HG02678 (cell line): ENCODE results near the gene DCST2.

Experiments used
- ATAC-seq: cut with Tn5 transposase; IDR thresholded peaks from one replicate; pipeline ENCODE4 v1.9.1; 2021; ENCODE audit warnings: mild to moderate bottlenecking, moderate library complexity; ENCODE audit not compliant: unreplicated experiment

The DCST2 gene

DNA sequence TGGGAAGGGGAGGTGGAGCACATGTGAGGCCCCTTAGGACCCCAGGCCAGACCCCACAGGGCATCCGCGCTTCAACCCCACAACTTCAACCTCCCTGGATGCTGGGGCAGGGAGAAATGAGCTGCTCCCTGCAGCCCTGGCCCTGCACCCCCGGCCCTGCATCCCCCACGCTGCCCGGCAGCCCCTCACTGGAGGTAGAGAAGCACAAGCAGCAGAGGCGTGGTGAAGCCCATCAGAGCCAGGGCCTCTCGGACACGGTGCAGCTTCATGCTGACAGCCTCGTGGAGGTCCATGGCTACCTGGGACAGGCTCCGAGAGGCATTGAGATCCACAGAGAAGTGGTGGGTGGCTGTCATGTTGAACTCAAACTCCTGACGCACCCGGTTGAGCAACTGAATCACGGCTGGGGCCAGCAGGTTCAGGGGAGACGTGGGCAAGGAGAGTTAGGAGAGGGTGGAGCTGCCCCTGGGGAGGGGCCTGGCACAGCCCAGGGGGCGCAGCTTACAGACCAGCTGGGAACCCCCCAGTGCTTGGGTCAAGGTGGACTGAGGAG, 3.3 kb downstream of the DCST2 start:
- no peak for ATAC-seq

DNA sequence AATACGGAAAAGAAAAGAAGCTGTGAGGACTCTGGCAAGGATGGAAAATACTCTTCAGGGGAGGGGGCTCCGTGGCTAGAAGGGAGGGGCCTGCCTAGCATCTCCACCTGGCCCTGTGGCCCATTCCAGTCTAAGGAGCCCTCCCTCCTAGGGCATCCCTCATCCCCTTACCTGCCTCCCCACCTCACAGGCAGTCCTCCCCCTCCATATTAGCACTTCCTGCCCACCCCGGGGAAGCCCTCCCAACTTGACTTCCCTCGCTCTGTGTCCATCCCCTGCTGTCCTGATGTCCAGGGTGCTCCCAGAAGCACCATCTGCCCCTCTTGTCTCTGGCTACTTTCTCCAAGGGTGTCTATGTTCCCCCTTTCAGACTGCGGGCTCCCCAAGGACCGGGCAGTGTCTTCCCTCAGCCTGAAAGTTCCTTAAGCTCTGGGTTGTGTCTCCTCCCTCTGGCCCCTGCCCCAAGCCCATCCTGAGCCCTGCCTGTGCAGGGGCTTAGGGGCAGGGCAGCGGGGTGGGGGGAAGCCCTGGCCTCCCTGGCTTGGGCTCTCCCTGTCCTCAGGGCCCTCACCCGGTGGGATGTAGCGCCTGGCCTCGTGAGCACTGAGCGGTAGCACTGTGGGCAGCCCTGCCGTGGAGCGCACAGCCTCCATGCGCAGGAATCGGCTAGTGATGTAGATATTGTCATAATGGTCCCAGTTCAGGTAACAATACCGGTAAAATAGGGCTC, 3.9 kb downstream of the DCST2 start:
- ATAC-seq: no peak

DNA sequence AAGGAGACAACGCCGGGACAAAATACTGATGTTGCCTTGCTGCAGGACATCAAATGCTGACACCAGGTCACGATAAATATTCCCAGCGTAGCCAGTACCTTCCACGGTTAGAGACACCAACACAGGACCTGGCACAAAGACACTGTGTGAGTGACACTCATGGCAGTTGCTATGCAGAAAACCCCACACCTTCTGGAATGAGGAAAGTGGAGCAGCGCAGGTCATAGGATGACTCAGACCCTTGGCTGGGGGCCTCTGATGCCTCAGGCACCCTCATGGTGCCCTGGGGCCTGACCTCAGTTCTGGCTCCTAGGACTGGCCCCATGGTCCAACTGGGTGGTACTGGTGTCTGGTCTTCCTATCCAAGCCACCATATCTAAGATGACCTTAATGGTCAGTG, 7.0 kb downstream of the DCST2 start:
- no peak for ATAC-seq

DNA sequence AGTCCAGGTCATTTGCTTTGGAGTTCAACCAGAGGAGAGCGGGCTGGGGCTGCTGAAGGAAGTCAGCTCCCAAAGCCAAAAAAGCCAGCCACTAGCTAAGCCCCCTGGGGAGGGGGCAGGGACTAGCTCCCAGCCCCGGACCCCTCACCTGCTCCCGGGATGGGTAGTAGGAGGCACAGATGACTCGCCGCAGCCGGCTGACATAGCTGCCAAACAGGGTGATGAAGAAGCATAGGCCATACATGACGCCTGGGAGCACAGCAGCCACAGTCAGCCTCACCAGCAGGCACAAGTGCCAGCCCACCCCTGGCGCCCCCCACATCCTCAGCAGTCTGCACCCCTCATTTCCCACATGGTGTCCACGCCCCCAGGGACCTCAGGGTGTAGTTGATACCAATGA, 7.4 kb downstream of the DCST2 start:
- no peak for ATAC-seq

DNA sequence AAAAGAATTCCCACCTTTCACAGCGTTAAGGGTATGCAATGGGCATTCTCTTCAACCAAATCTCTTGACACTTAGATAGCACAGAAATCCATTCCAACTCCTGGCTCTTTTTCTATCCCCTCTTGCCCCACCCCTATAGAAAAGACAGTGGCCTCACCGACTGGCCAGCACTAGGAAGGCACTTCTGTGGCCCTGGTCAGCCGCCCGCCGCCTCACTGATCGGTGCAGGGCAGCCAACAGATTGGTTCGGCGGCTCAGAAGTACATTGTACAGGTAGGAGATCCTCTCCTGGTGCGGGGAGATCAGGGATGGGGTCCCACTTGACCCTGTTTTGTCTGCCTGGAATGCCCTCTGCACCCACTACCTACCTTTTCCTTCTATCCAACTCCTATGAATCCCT, 9.3 kb downstream of the DCST2 start:
- no peak for ATAC-seq

DNA sequence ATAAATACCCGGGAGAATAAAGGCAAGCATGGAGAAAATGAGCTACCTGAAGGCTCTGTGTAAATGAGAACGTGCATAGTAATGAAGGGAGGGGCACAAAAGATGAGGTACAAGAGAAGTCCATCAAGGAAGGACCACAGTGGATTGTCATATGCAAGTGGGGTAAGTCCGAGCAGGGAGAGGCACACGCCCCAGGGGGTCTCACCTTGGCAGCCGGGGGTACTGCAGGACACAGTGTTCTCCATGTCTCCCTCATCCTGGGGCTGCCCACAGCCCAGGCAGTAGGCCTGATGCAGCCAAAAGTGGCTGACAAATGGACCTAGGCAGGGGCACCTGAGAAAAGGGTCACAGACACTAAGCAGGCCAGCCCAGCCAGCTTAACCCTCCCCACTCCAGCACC, 10.0 kb downstream of the DCST2 start:
- no peak for ATAC-seq

DNA sequence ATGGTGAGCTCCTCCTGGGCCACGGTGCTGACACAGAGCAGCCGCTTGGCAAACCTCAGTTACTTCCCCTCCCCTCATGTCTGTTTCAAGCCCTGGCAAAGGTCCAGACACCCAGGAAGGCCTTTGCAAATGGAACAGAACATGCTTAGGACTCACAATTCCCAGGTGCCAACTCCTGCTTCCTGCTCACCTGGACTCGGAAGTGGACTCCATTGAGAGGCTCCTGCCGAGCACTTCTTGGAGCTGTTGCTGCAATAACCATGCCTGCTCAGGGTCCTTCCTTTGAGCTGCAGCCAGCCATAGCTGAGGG, 10.7 kb downstream of the DCST2 start:
- no peak for ATAC-seq

DNA sequence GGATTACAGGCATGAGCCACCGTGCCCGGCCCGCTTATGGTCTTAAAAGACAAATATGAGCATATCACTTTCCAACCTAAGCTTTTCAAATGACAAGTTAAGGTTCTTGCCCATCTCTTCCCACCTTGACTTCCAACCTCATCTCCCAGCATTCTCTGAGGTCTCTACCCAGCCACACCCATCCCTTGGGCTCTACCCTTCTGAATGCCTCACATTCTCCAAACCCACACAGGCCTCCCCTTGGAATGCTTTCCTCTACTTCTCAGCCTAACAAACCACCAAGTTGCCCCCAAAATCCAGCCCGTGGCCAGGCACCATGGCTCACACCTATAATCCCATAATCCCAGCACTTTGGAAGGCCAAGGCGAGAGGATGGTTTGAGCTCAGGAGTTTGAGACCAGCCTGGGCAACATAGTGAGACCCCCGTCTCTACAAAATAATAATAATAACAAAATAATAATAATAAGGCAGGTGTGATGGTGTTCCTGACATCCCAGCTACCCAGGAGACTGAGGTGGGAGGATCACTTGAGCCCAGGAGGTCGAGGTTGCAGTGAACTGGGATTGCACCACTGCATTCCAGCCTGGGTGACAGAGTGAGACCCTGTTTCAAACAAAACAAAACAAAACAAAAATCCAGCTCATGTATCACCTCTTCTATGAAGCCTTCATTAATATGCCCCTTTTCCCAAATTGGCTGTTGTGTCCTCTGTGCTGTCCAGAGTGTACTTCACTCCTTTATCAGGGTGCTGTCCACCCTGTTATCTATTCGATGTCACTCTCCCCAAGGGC, 11.2 kb downstream of the DCST2 start:
- no peak for ATAC-seq

DNA sequence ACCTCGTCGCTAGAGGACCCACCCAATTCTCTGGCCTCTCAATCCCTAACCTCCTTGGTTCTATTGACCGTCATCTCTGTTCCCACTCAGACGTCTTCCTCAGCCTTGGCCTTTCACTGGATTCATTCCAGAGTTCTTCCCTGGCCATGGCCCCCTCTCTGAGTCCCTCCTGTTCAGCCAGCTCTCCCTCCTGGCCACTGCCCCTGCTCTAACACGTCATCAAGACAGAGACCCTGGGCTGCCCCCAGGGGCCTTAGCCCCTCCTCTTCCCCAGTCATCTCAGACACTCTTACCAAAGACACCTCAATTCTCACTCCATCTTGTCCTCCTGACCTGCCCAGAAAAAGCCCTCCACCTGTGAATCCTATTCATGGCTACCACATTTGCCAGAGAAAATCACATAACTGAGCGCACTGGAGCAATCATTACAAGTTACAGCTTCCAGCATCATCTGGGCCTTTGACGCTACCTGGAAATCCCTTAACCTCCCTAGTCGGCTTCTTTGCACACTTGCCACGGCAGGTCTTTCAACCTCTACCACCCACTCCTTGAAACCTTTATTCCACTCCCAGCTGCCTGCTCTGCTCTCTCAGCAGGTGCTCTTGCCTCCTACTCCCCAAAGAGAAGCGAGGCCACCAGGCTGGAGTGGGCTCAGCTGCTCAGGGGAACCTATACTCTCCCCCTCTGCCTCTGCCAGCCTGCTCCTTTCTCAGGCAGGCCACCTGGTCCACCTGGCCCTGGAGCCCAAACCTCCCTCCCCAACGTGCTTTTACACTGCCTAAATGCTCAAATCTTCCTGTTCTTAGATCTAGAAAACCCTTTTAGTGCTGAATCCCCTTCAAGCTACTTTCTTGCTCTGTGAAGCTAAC, 14.0 kb downstream of the DCST2 start:
- no peak for ATAC-seq

DNA sequence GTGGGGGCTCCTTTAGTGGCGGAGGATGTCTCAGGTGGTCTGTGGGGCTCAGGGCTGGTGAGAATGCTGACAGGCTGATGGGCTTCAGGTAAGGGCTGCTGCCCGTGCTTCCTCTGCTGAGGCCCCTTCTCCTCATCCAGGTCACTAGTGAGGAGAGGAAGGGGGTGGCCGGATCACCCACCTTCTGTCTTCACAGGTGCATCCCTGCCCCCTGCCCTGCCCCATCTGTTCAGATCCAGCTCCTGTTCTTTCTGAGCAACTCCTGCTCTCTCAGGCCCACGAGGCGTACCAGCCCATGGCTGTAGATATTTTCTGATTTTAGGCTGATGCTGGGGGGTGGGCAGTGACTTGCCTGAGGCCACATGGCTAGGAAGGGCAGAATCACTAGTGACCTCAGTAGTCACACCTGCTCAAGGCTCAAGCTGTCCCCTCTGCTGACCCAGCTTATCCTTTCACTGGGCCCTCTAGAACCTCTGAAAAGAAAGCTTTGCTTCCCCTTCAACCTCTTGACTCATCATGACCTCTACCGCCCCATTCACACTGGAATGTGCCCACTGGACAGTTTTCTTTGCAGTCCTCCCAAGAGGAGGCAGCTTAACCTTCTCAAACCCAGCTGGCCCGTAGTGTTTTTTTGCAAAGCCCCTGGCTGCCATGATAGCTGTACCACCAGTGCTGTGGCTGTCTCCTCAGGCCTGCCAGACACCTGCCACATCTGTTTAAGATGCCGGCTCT, 14.8 kb downstream of the DCST2 start:
- no peak for ATAC-seq

DNA sequence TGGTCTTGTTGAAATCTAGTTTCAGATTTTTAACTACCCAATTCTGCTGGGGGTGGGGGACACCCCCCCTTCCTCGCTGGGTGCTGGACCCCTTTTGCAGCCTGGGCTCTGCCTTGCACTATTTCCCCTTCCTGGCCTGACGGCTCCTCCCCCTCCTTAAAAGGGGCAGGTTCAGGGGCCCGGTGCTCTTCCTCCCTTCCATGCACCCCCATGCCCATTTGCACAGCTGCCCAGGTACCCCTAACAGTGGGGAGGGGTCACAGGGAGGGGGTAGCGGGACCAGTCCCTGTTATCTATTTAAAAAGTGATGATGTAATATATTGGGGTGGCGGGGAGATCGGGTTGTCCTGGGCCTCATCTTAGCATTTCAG, 15.7 kb downstream of the DCST2 start:
- no peak for ATAC-seq

DNA sequence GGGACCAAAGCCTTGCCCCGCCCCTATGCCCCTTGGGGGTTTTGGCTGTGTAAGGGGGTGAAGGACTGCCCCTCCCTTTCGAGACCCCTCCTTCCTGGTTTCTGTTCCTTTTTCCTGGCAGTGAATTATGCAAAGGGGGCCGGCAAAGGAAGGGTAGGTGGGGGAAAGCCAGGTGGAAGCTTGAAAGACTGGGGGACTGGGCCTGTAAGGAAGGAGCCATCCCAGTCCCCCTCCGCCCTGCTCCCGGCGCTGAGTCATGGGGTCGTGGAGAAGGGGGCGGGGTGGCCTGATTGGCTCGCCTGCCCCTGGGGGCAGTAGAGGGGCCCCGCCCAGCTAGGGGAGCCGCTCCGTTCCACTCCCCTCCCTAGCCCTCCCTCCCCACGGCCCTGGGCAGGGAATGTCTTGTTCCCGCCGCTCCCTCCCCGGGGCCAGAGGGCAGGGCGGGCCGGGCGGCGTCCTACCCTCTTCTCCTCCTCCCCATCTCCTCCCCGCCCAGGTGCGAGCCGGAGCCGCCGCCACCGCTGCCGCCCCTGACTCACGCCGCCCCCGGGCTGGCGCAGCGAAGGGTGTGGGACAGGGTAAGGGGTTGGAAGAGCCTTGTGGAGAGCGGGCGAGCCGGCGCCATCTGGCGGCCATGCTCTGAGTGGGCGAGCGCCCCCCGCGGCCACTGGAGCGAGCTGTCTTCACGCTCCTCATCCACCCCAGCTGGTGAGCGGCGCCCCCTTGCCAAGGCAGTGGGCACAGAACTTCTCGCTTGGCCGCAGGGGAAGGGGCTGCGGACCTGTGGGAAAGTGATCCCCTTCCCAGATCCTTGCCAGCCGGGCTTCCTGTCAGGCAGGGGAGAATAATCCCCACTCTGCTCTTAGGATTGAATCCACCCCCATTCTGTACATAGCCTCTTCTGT, 16.3 kb downstream of the DCST2 start:
- peak; percentile 82 for ATAC-seq

DNA sequence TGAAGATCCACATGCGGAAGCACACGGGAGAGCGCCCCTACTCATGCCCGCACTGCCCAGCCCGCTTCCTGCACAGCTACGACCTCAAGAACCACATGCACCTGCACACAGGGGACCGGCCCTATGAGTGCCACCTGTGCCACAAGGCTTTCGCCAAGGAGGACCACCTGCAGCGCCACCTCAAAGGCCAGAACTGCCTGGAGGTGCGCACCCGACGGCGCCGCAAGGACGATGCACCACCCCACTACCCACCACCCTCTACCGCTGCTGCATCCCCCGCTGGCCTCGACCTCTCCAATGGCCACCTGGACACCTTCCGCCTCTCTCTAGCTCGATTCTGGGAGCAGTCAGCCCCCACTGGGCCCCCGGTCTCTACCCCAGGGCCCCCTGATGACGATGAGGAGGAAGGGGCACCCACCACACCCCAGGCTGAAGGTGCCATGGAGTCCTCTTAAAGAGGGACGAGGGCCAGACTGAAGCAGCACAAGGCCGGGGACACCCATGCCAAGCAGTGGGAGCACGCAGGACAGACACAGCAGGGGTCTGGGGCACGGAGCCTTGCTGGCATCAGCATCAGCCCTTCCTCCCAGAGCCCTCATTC, 17.2 kb downstream of the DCST2 start:
- ATAC-seq: no peak

DNA sequence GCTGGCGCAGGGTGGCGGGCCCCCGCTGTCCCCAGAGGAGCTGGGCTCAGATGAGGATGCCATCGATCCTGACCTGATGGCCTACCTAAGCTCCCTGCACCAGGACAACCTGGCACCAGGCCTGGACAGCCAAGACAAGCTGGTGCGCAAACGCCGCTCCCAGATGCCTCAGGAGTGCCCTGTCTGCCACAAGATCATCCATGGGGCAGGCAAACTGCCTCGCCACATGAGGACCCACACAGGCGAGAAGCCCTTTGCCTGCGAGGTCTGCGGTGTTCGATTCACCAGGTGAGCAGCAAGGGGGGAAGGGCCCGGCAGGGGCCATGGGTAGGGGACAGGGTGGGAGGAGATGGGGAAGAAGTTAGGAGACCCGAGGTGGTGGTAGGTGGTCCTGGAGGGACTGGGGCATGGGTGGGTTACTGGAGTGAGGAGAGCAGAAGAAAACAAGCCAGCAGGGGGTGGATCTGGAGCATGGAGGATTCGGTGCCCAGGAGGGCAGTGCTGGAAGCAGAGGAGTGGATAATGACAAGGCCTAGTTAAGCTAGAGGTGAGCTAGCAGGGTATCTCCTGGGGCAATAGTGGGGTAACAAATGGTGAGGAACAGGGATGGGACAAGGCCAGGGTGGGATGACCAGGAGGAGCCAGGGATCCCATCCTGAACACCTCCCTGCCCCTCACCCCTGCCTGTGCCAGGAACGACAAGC, 17.9 kb downstream of the DCST2 start:
- no peak for ATAC-seq

DNA sequence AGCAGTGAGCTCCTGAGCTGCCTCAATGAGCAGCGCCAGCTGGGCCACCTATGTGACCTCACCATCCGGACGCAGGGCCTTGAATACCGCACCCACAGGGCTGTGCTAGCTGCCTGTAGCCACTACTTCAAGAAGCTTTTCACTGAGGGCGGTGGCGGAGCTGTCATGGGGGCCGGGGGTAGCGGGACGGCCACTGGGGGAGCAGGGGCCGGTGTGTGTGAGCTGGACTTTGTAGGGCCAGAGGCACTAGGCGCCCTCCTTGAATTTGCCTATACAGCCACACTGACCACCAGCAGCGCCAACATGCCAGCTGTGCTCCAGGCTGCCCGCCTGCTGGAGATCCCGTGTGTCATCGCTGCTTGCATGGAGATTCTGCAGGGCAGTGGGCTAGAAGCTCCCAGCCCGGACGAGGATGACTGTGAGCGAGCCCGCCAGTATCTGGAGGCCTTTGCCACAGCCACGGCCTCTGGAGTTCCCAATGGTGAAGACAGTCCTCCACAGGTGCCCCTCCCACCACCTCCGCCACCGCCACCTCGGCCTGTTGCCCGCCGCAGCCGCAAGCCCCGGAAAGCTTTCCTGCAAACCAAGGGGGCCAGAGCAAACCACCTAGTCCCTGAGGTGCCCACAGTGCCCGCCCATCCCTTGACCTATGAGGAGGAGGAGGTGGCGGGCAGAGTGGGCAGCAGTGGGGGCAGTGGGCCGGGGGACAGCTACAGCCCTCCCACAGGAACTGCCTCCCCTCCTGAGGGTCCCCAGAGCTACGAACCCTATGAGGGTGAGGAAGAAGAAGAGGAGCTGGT, 18.7 kb downstream of the DCST2 start:
- no peak for ATAC-seq

DNA sequence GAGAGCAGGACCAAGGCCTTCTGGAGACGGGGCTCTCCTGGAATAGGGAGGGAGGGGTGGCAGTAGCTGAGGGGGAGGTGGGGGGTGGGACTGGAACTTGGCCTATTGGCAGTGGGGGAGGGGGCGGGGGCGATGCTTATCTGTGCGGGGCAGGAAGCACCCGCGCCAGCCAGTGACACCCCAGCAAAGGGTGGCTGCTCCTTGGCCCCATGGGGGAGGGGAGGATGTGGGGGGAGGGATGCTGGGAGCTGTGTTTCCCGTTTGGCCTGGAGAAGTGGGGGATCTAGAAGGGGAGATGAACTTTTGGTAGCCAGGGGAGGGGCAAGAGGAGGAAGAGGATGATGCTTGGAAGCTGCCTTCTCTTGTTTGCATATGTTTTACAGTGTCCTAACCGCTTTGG, 19.9 kb downstream of the DCST2 start:
- no peak for ATAC-seq

DNA sequence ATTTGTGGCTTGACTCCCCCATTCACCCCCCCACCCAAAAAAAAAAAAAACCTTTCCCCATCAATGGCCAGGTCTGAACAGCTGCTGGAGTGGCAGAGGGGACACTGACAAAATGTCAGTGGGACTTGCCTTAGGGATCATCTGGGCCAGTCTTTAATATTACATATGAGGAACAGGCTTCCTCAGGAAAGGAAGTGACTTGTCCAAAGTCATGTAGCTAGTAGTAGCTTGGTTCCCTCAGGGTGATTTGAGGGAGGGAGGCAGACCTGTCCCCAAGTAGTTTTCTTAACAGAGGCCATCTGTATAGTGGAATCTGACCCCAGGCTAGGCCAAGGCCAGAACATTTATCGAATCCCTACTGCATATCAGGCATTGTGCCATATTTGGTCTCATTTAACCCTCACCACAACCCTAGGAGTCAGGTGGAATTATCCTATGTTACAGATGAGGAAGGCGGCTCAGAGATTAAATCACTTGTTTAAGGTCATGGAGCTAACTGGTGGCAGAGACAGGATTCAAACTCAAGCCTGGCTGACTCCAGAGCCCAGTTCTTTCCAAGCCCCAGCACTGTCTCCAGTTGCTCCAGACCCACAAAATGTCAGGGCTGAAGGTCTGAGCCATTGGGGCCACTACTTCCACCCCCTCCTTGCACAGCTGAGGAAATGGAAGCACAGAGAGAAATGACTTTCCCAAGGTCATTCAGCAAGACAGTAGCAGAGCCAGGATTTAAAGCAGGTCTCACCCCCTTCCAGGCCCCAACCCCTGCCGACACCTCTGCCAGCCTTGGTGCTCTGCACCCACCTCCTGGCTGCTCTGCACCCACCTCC, 20.6 kb downstream of the DCST2 start:
- ATAC-seq: no peak
